ENCODE data around the gene MAPK7.
"Not testable (repeated sequence)": the region's sequence is repeated elsewhere in the genome, so short reads cannot be mapped to it uniquely, and the experiment has no call there.

Gene MAPK7

GRCh38 chr17:19344311-19345066, 33.8 kb upstream of the MAPK7 start:
- Histone ChIP-seq H3K27me3 (ENCODE audit: low read depth, low read length) (no peaks in the 10 kb centered on the region), H3K36me3 (ENCODE audit: control insufficient read depth in 1 of 2, insufficient read depth in 2 of 2, low read length in 2 of 2) (no peaks in the 10 kb centered on the region), H3K4me1 (ENCODE audit: control insufficient read depth in 1 of 2, insufficient read depth in 2 of 2, low read length in 2 of 2) (peaks cover 0 to 32% of the 10 kb centered on the region in 2 donors), H3K27ac (ENCODE audit: low read length) (no peak overlapping the region), H3K4me3 (ENCODE audit: low read depth in 1 of 2, low read length in 2 of 2) (no peak overlapping the region), H3K9me3 (ENCODE audit: control insufficient read depth in 1 of 2, low read length in 2 of 2) (no peaks in the 10 kb centered on the region)

GRCh38 chr17:19345067-19345460, 33.2 kb upstream of the MAPK7 start:
- Histone ChIP-seq H3K36me3 (ENCODE audit: control insufficient read depth in 1 of 2, insufficient read depth in 2 of 2, low read length in 2 of 2) (no peaks in the 10 kb centered on the region), H3K27me3 (ENCODE audit: low read depth, low read length) (no peaks in the 10 kb centered on the region), H3K4me1 (ENCODE audit: control insufficient read depth in 1 of 2, insufficient read depth in 2 of 2, low read length in 2 of 2) (peaks cover 0 to 32% of the 10 kb centered on the region in 2 donors), H3K4me3 (ENCODE audit: low read depth in 1 of 2, low read length in 2 of 2) (no peak overlapping the region), H3K27ac (ENCODE audit: low read length) (no peak overlapping the region), H3K9me3 (ENCODE audit: control insufficient read depth in 1 of 2, low read length in 2 of 2) (no peaks in the 10 kb centered on the region)

GRCh38 chr17:19345486-19346350, 32.6 kb upstream of the MAPK7 start:
- Histone ChIP-seq H3K4me3 (ENCODE audit: low read depth in 1 of 2, low read length in 2 of 2) (no peak overlapping the region), H3K27me3 (ENCODE audit: low read depth, low read length) (no peaks in the 10 kb centered on the region), H3K36me3 (ENCODE audit: control insufficient read depth in 1 of 2, insufficient read depth in 2 of 2, low read length in 2 of 2) (no peaks in the 10 kb centered on the region), H3K4me1 (ENCODE audit: control insufficient read depth in 1 of 2, insufficient read depth in 2 of 2, low read length in 2 of 2) (peaks cover 0 to 32% of the 10 kb centered on the region in 2 donors), H3K27ac (ENCODE audit: low read length) (peak overlapping the region; percentile 31), H3K9me3 (ENCODE audit: control insufficient read depth in 1 of 2, low read length in 2 of 2) (no peaks in the 10 kb centered on the region)

GRCh38 chr17:19346351-19347255, 31.7 kb upstream of the MAPK7 start:
- Histone ChIP-seq H3K4me1 (ENCODE audit: control insufficient read depth in 1 of 2, insufficient read depth in 2 of 2, low read length in 2 of 2) (peaks cover 0 to 32% of the 10 kb centered on the region in 2 donors), H3K36me3 (ENCODE audit: control insufficient read depth in 1 of 2, insufficient read depth in 2 of 2, low read length in 2 of 2) (no peaks in the 10 kb centered on the region), H3K4me3 (ENCODE audit: low read depth in 1 of 2, low read length in 2 of 2) (no peak overlapping the region), H3K9me3 (ENCODE audit: control insufficient read depth in 1 of 2, low read length in 2 of 2) (no peaks in the 10 kb centered on the region), H3K27me3 (ENCODE audit: low read depth, low read length) (no peaks in the 10 kb centered on the region), H3K27ac (ENCODE audit: low read length) (peak overlapping the region; percentile 63)

GRCh38 chr17:19347323-19348080, 30.8 kb upstream of the MAPK7 start:
- peak overlapping the region; percentile 63 for H3K27ac ChIP-seq (ENCODE audit: low read length)
- peaks cover 0 to 26% of the 10 kb centered on the region in 2 donors for H3K4me1 ChIP-seq (ENCODE audit: control insufficient read depth in 1 of 2, insufficient read depth in 2 of 2, low read length in 2 of 2)

GRCh38 chr17:19348081-19348650, 30.1 kb upstream of the MAPK7 start:
- H3K27ac ChIP-seq (ENCODE audit: low read length) = no peak overlapping the region
- no peaks in the 10 kb centered on the region for H3K9me3 ChIP-seq (ENCODE audit: control insufficient read depth in 1 of 2, low read length in 2 of 2)
- H3K4me1 ChIP-seq (ENCODE audit: control insufficient read depth in 1 of 2, insufficient read depth in 2 of 2, low read length in 2 of 2) = peaks cover 0 to 26% of the 10 kb centered on the region in 2 donors
- no peaks in the 10 kb centered on the region for H3K27me3 ChIP-seq (ENCODE audit: low read depth, low read length)
- H3K36me3 ChIP-seq (ENCODE audit: control insufficient read depth in 1 of 2, insufficient read depth in 2 of 2, low read length in 2 of 2) = no peaks in the 10 kb centered on the region
- H3K4me3 ChIP-seq (ENCODE audit: low read depth in 1 of 2, low read length in 2 of 2) = no peak overlapping the region

More at GRCh38 chr17:19347323-19348080, 30.8 kb upstream of the MAPK7 start:
- H3K27me3 ChIP-seq (ENCODE audit: low read depth, low read length) = no peaks in the 10 kb centered on the region
- no peak overlapping the region for H3K4me3 ChIP-seq (ENCODE audit: low read depth in 1 of 2, low read length in 2 of 2)
- no peaks in the 10 kb centered on the region for H3K9me3 ChIP-seq (ENCODE audit: control insufficient read depth in 1 of 2, low read length in 2 of 2)
- H3K36me3 ChIP-seq (ENCODE audit: control insufficient read depth in 1 of 2, insufficient read depth in 2 of 2, low read length in 2 of 2) = no peaks in the 10 kb centered on the region

- no peak overlapping the region for H3K27ac ChIP-seq (ENCODE audit: low read length)
- peaks cover 0 to 26% of the 10 kb centered on the region in 2 donors for H3K4me1 ChIP-seq (ENCODE audit: control insufficient read depth in 1 of 2, insufficient read depth in 2 of 2, low read length in 2 of 2)
- H3K9me3 ChIP-seq (ENCODE audit: control insufficient read depth in 1 of 2, low read length in 2 of 2) = no peaks in the 10 kb centered on the region
Observed at GRCh38 chr17:19348806-19349205, 29.5 kb upstream of the MAPK7 start.

GRCh38 chr17:19353401-19353800, 24.9 kb upstream of the MAPK7 start:
- not testable (repeated sequence) for H3K27me3 ChIP-seq (ENCODE audit: low read depth, low read length); H3K9me3 ChIP-seq (ENCODE audit: control insufficient read depth in 1 of 2, low read length in 2 of 2); H3K27ac ChIP-seq (ENCODE audit: low read length); H3K4me1 ChIP-seq (ENCODE audit: control insufficient read depth in 1 of 2, insufficient read depth in 2 of 2, low read length in 2 of 2); H3K4me3 ChIP-seq (ENCODE audit: low read depth in 1 of 2, low read length in 2 of 2); H3K36me3 ChIP-seq (ENCODE audit: control insufficient read depth in 1 of 2, insufficient read depth in 2 of 2, low read length in 2 of 2)

More at GRCh38 chr17:19348806-19349205, 29.5 kb upstream of the MAPK7 start:
- no peak overlapping the region for H3K4me3 ChIP-seq (ENCODE audit: low read depth in 1 of 2, low read length in 2 of 2)
- H3K27me3 ChIP-seq (ENCODE audit: low read depth, low read length) = no peaks in the 10 kb centered on the region
- H3K36me3 ChIP-seq (ENCODE audit: control insufficient read depth in 1 of 2, insufficient read depth in 2 of 2, low read length in 2 of 2) = no peaks in the 10 kb centered on the region

- no peak overlapping the region for H3K4me3 ChIP-seq (ENCODE audit: low read depth in 1 of 2, low read length in 2 of 2)
- no peak overlapping the region for H3K27ac ChIP-seq (ENCODE audit: low read length)
- H3K9me3 ChIP-seq (ENCODE audit: control insufficient read depth in 1 of 2, low read length in 2 of 2) = no peaks in the 10 kb centered on the region
- H3K36me3 ChIP-seq (ENCODE audit: control insufficient read depth in 1 of 2, insufficient read depth in 2 of 2, low read length in 2 of 2) = no peaks in the 10 kb centered on the region
- no peaks in the 10 kb centered on the region for H3K4me1 ChIP-seq (ENCODE audit: control insufficient read depth in 1 of 2, insufficient read depth in 2 of 2, low read length in 2 of 2)
- no peaks in the 10 kb centered on the region for H3K27me3 ChIP-seq (ENCODE audit: low read depth, low read length)
Observed at GRCh38 chr17:19354748-19355147, 23.6 kb upstream of the MAPK7 start.

- Histone ChIP-seq H3K27me3 (ENCODE audit: low read depth, low read length) (no peaks in the 10 kb centered on the region), H3K36me3 (ENCODE audit: control insufficient read depth in 1 of 2, insufficient read depth in 2 of 2, low read length in 2 of 2) (no peaks in the 10 kb centered on the region), H3K9me3 (ENCODE audit: control insufficient read depth in 1 of 2, low read length in 2 of 2) (no peaks in the 10 kb centered on the region), H3K4me3 (ENCODE audit: low read depth in 1 of 2, low read length in 2 of 2) (no peak overlapping the region), H3K4me1 (ENCODE audit: control insufficient read depth in 1 of 2, insufficient read depth in 2 of 2, low read length in 2 of 2) (peaks cover 5 to 6% of the 10 kb centered on the region in 2 donors), H3K27ac (ENCODE audit: low read length) (no peak overlapping the region)
Observed at GRCh38 chr17:19357351-19357750, 20.9 kb upstream of the MAPK7 start.

Data from muscle layer of duodenum (tissue), 2 donors.